ENCODE measurements around the gene FAF1.

Gene FAF1

DNA sequence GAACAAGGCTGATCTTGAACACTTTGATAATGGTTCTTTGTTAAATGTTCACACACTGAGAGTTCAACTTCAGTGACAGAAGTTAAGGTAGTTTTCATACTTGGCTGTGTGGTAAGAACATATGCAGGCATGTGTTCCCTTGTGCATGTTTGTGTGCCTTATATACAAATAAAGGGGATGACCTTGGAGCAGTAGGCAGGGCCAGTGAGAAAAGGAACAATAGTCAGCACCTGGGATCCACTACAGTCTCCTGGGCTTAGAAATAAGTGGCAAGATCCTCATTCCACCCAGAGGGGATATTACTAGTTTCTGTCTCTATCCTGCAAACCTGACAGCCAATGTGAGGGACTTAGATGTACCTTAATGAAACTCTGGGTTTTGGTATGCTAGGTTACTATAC, 486.6 kb downstream of the FAF1 start:
- no peak for DNase-seq

DNA sequence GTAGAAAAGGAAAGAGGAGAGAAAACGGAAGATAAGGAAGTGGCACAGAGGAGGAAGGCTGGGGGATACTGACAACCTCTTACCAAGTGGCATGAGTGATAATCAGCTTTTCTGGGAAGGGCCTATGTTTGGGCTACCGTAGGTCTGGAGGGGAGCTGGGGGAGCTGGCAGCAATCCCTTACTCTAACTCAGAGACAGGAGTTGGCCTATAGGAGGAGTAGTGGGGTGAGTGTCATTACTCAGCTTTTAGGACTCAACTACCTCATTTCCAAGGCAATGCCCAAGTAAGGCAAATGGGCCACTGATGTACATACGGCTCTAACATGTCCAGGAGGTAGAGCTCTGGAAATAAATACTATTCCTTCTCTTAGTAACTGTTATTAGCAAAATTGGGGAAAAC, 488.1 kb downstream of the FAF1 start:
- DNase-seq: no peak

- no peak for DNase-seq
Observed at GRCh38 chr1:50462964-50463363, 497.1 kb downstream of the FAF1 start.

DNA sequence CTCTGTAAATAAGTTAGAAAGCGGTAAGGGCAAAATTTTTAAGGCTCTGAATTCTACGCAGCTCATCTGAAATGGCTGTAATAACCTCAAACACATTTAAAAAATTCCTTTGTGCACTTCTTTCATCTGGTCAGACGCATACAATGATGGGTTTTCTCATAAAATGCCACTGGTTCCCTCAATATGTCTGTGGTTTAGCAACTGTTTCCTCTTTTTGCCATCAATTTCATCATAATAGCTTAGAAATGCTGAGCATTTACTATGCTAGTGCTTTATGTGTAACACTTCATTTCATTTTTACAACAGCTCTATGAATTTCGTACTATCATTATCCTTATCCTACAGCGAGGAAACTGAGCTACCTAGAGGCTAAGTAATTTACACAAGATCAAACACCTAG, 501.6 kb downstream of the FAF1 start:
- DNase-seq: no peak

GRCh38 chr1:50454911-50455310, 505.2 kb downstream of the FAF1 start:
- no peak for DNase-seq

GRCh38 chr1:50453266-50453665, 506.8 kb downstream of the FAF1 start:
- no peak for DNase-seq

DNA sequence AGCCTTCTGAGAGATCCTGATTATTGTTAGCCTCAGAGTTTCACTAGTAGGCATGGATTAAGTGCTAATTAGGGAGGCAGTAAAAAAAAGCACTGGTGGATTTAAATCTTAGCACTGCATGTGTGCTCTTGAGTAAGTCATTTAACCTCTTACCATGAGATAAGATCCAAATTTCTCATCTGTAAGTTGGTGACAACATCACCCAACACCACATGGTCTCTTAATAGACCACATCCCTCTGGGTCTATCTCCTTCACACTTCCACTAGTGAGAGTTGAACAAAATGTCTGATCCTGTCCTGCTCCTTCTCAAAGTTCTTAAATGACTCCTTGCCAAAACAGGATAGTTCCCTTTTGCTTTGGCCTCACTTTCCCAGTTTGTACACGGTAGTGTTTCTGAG, 507.4 kb downstream of the FAF1 start:
- DNase-seq: no peak

DNA sequence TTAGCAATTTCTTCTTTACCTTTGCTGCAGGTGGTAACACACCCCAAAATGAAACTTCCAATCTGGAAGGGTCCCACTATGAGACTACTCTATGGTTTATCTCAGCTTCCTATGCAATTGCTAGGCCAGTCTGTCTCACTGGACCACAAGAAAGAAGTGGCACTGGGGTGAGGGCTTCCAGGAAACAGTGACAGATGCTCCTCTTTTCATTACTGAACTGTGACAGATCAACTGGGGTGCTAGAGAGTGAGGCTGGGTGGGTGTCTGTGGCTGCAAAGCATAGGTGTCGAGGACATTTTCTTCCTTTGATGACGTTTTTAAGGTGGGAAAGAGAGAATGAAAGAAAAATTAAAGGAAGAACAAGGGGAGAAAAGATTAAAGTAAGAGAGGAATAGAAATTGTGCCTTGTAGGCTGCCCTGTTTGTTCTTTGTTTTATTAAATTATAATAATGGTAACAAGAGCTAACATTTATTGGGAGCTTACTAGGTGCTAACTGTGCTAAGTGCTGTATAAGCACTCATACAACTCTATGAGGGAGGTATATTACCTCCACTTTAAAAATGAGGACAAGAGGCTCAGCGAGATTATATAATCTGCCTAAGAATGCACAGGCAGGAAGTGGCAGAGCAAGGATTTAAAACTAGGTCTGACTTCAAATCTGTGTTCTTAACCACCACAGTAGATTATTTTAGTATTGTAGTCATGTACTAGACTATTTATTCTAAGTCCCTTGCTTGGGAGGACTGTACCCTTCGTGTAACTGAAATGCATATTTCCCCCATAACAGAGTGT, 509.0 kb downstream of the FAF1 start:
- no peak for DNase-seq

DNA sequence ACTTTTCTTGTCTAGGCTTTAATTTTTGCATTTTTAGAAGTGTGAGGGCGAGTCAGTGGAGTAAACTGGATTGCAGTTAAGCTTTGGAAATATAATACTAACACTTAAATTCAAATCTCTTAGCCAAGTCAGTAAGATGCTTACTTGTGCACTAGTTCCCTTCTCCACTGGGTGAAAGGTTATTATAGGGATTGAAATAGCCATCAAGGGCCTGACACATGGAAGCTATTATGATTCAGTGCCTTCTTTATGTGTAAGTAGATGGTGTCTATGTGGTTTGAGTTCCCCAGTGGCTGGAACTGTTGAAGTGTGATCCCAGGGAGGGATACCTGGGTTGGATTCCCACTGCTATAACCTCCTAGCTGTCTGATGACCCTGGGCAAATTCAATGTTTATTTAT, 512.1 kb downstream of the FAF1 start:
- DNase-seq: no peak

GRCh38 chr1:50441183-50441582, 518.9 kb downstream of the FAF1 start:
- no peak for DNase-seq

DNA sequence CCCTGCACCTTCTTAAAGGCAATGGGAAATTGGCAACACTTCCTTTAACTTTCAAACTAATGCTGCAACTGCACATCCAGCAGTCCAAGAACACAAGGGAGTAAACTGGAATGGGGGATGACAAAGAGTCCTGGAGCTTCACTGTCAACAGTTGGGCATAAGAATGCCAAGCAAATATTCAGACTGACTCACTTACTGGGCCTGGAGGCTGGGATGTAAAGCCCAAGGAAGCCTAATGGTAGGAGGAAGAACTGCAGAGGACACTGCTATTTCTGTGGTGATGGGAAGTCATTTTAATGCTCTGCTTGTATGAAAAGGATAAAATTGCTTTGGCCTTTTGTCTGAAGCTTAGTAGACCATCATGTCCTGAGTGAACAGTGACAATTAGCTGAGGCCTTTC, 521.1 kb downstream of the FAF1 start:
- DNase-seq: no peak

- no peak for DNase-seq
Observed at GRCh38 chr1:50436489-50436888, 523.6 kb downstream of the FAF1 start.

DNA sequence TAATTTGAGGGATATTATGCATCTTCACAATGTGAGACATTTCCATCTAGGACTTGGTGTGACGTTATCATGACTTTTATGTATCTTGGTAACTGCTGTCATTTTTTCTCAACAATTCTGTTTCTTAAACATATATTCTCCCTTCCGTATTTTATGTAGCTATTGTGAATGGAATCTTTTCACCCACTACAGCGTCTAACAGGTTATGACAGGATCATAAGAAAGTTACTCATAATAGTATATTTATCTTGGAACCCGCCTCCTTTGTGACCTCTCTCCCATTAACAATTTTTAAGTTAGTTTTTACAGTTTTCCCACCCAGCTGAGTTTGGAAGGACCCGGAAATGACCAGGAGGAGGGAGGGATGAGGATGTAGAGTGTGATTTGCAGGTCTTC, 530.1 kb downstream of the FAF1 start:
- no peak for DNase-seq

DNA sequence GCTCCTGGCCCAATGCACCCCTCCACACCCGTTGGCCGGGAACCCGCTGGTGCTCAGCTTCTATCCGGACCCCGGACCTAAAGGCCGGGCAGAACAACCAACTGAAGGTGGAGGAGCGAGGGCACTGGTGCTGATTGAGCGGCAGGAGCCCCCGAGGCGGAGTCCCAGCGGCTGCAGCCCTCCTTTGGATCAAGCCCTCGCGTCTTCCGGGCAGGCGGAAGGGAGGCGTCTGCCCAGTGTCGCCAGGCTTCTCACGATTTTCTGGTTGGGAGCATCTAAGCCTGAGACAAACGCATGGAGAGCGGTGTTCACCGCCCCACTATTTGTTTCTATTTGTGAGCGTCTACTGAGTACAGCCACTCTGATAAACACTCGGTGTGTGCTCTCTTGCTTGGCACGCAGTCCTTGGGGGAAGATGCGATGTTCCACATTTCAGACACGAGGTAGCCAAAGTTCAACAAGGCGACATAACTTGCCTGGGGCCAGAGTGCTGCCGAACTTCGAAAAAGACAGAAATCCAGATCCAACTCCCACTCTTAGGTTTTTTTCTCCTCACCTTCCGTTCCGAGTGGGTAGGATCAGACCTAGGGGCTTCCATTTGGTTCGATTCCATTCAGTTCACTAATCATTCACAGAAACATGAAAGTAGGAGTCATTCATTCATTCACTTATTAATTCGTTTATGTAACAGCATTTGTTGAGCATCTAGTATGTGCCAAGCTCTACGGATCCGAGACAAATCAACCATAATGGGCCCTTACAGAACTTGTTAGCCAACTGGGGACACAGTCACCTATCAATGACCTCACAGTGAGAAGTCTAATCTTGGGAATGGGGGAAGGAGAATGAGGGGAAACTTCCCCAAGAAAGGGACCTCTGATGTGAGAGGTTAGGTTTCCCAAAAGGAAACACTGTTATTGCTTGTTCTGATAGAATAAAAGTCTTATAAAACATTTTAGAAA, 532.0 kb downstream of the FAF1 start:
- DNase-seq: no peak

DNA sequence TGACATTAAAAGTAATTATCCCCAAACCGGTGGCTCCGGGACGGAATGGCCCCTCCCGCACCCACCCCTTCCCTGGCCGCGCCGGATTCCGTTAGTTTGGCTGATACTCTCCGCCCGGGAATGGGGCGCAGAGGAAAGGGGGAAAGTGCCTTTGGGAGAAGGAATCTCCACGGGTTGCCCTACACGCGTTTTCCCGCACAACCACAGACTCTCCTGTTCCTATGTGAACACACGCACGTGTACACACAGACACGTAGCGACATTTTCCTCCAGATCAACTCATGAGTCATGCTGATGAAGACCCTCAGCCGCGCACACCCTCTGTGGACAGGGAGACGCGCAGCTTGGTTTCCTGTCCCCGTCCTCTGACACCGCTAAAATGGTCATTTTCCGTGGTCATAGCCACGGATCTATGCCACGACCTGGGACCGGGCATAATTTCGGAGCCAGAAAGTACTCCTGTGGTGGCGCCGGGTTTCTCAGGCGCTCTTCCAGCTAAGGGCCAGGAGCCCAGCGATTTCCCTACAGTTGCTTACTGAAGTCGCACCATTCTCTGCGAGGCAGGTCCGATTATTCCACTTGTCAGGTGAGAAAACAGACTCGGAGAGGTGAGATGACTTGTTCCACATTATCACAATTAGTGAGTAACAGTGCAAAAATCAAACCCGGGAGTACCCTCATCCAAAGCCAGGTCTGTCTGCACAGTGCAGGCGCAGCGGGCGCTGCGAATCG, 532.8 kb downstream of the FAF1 start:
- DNase-seq: no peak

- no peak for DNase-seq
Observed at GRCh38 chr1:50426702-50427085, 533.4 kb downstream of the FAF1 start.

DNA sequence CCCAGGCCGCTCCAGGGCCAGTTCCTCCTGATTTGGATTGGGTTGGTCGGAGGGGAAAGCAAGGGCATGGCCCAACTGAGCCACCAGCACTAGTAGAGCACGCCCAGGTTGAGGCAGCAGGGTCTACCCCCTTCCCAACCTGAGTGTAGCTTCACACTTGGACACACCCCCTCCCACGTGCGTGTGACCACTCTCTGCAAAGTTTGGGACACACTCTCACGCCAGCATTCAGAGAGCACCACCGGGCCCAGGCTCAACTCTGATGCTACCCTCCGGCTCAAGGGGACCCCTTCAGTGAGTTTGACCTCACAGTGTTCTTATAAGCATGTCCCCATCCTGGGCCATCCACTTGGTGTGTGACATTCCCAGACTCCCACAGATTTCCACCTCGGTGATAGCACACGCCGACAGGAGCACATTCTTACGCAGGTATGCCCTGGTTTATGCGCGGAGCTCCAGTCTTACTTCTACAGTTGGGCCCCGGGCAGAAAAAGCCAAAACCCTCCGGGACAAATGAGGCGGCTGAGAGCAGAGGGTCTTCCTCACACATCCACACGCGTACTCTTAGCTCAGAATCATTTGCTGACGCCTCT, 533.9 kb downstream of the FAF1 start:
- no peak for DNase-seq

- DNase-seq: no peak
Observed at GRCh38 chr1:50425376-50426107, 534.5 kb downstream of the FAF1 start.

DNA sequence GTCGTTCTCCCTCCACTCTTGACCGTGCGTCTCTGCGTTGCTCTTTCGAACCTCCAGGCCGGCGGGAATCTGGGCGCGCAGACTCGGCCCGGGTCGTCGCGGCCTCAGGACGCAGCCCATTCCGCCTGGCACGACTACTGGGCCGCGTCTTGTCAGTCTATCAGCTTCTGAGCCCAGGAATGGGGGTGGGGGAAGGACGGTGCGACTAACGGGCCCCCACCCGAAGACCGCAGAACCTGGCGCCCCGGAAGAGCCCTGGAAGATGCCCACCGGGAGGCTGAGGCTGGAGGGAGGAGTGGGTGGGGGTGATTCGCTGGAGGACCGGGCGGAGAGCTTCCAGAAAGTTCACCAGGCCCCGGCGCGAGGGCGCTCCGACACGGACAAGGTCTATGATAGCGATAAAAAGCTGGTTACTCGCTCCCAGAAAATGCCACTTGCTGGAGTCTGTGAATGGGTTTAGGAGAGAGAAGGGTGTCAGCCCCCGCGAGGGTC, 535.1 kb downstream of the FAF1 start:
- no peak for DNase-seq

DNA sequence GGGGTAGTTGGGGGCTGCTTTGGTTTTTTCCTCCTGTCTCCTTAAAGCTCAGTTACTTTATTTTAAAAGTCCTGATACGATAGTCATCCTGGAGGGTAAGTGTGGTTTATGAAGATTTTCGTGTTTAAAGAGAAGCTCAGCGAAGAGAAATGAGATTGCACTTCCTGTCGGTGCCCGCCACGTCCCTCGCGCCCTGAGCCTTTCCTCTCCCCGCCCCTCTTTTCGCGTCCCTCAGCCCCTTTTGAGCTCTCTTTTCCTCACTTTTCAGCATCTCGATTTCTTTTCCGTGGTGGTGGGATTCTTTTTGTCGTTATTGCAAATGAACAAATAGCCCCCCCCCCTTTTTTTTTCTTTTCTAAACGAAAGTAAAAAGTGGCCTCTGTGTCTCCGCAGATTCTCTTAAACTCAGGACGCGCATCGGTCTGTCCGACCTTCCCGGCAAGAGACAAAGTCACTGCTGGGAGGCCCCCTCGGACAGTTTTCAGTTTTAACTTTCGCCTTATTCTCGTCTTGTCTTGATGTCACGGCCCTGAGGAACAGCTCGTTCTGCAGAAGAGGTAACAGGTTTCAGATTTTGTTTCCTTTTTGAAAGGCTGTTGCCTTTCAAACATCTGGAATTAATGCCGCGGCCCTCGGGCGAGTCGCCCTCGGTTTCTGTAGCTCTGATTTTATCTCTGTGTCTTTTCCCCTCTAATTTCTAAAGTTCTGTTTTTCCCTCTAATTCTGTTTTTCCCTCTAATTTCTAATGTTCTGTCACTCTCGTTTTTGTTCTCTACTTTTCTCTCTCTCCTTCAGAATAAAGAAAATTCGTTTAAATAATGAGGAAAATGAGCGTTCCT, 535.8 kb downstream of the FAF1 start:
- no peak for DNase-seq

DNA sequence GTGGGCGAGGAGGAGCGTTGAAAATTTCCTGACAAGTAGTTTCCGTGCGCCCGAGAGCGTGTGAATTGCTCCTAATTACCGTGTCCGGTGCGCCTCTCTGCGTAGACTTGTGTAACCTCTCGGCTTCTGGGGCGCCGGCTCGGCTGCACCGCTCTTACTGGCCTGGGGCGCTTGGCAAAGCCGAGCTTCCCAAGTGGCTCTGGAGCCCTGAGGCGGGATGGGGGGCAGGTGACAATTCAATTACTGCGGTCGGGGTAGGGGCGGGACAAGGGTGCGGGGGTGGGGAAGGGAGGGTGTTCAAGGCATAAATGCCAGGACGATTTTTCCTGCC, 536.4 kb downstream of the FAF1 start:
- no peak for DNase-seq
